T-helper 1 cell (primary cell): Measurements from ENCODE around the gene RBPJ.

Source experiments
- DNase-seq, 5 donors: peaks; one replicate each; pipeline ENCODE4 v3.0.0-alpha.2; 2012 to 2020

Gene RBPJ

GRCh38 chr4:26463386-26463785 is 142.6 kb downstream of the RBPJ start:
- no peak for DNase-seq

GRCh38 chr4:26464420-26465095 is 143.7 kb downstream of the RBPJ start:
- no peak for DNase-seq

GRCh38 chr4:26466578-26467270 is 145.9 kb downstream of the RBPJ start:
- no peak for DNase-seq

GRCh38 chr4:26467724-26468123 is 146.9 kb downstream of the RBPJ start:
- no peak for DNase-seq

GRCh38 chr4:26468283-26468949 is 147.6 kb downstream of the RBPJ start:
- DNase-seq, result no peak

- no peak for DNase-seq
These were observed 148.2 kb downstream of the RBPJ start for GRCh38 chr4:26468977-26469376.

GRCh38 chr4:26471890-26472289 is 151.1 kb downstream of the RBPJ start:
- no peak for DNase-seq

- no peak for DNase-seq
These were observed 153.1 kb downstream of the RBPJ start for GRCh38 chr4:26473893-26474292.

- DNase-seq, result no peak
These were observed 153.7 kb downstream of the RBPJ start for GRCh38 chr4:26474551-26474950.

GRCh38 chr4:26475716-26476115 is 154.9 kb downstream of the RBPJ start:
- DNase-seq, result no peak

- DNase-seq, result no peak
These were observed 155.7 kb downstream of the RBPJ start for GRCh38 chr4:26476545-26476944.

GRCh38 chr4:26478330-26478729 is 157.5 kb downstream of the RBPJ start:
- DNase-seq, result no peak

GRCh38 chr4:26482508-26483462 is 162.0 kb downstream of the RBPJ start:
- no peak for DNase-seq

- DNase-seq, result no peak
These were observed 163.3 kb downstream of the RBPJ start for GRCh38 chr4:26484032-26484515.

- no peak for DNase-seq
These were observed 163.7 kb downstream of the RBPJ start for GRCh38 chr4:26484516-26484915.
